Activated CD4-positive, alpha-beta T cell treated with anti-CD3 and anti-CD28 coated beads, Interleukin-2, amount 10 ng/mL, durations not matched to agents 7 days and 5 days (primary cell): ENCODE data around the gene AP4E1. TPM values are rescaled to one million over a fixed set of nuclear protein-coding genes. Genes with fewer than 3 reads are reported as not detected.
"Not testable (repeated sequence)": the region's sequence is repeated elsewhere in the genome, so short reads cannot be mapped to it uniquely, and the experiment has no call there.

Experiments used
- CTCF ChIA-PET: fragments of 350-600 bp; sonication (Branson Sonifier 250); formaldehyde crosslinking; loops from one replicate; lab custom pipeline; 2021; ENCODE audit warnings: antibody characterized with exemption; lab: Charles Lee
- POLR2A ChIA-PET: fragments of 350-600 bp; sonication (Branson Sonifier 250); formaldehyde crosslinking; loops from one replicate; lab custom pipeline; 2021; ENCODE audit warnings: antibody characterized with exemption; lab: Charles Lee
- DNase-seq: peaks from one replicate; pipeline ENCODE4 v3.0.0-alpha.2; 2020
- H3K27ac Mint-ChIP-seq: one replicate; pipeline ENCODE4 v1.8.0; 2021; ENCODE audit warnings: mild to moderate bottlenecking, moderate library complexity, mixed read lengths
- H3K27me3 Mint-ChIP-seq: one replicate; pipeline ENCODE4 v1.8.0; 2021; ENCODE audit warnings: mixed read lengths
- H3K36me3 Mint-ChIP-seq: one replicate; pipeline ENCODE4 v1.8.0; 2021; ENCODE audit warnings: low read depth, mixed read lengths
- H3K4me1 Mint-ChIP-seq: one replicate; pipeline ENCODE4 v1.8.0; 2021; ENCODE audit warnings: mixed read lengths
- H3K4me3 Mint-ChIP-seq: one replicate; pipeline ENCODE4 v1.8.0; 2021; ENCODE audit warnings: mild to moderate bottlenecking, moderate library complexity, mixed read lengths
- H3K9me3 Mint-ChIP-seq: one replicate; pipeline ENCODE4 v1.8.0; 2021; ENCODE audit warnings: mixed read lengths
- total RNA-seq, 2 experiments: library from RNA; stranded (reverse); gene quantifications; one replicate each; pipeline ENCODE4 v1.2.3, GENCODE V29; 2021

Gene AP4E1
- total RNA-seq, 2 experiments from 2014 or later = 12.7 to 14.1 TPM

DNA sequence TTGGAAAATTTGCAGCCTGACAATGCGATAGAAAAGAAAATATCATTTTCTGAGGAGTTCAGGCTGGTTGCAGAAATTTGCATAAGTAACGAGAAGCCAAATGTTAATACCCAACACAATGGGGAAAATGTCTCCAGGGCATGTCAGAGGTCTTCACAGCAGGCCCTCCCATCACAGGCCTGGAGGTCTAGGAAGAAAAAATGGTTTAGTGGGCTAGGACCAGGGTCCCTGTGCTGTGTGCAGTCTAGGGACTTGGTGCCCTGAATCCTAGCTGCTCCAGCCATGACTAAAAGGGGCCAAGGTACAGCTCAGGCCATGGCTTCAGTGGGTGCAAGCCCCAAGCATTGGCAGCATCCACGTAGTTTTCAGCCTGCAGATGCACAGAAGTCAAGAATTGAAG lies 14.5 kb upstream of the AP4E1 start:
- CTCF ChIA-PET = interaction anchor here (0.6 kb wide), 1 partner anchor 329 kb away, joined by 3 read pairs; no protein-coding TSS in a partner anchor

DNA sequence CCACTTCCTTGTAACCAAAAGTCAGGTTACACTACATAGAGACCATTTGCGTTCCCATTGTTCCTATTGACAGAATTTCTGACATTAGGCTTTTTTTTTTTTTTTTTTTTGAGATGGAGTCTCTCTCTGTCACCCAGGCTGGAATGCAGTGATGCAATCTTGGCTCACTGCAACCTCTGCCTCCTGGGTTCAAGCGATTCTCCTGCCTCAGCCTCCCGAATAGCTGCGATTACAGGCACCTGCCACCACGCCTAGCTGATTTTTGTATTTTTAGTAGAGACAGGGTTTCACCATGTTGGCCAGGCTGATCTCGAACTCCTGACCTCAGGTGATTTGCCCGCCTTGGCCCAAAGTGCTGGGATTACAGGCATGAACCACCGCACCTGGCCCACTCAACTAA lies 7.1 kb upstream of the AP4E1 start:
- H3K4me1 Mint-ChIP-seq, H3K27ac Mint-ChIP-seq, DNase-seq, CTCF ChIA-PET, POLR2A ChIA-PET, H3K9me3 Mint-ChIP-seq, H3K27me3 Mint-ChIP-seq, H3K4me3 Mint-ChIP-seq, H3K36me3 Mint-ChIP-seq: not testable (repeated sequence)

More for the DNA sequence above, 14.5 kb upstream of the AP4E1 start:
- Mint-ChIP-seq H3K4me1 (peaks cover 3% of the 10 kb centered on the region), H3K27ac (no peak overlapping the region), H3K36me3 (peaks cover 6% of the 10 kb centered on the region), H3K9me3 (peaks cover 20% of the 10 kb centered on the region), H3K27me3 (peaks cover 2% of the 10 kb centered on the region), H3K4me3 (no peak overlapping the region)
- DNase-seq = no peak
- POLR2A ChIA-PET = no interaction called here

DNA sequence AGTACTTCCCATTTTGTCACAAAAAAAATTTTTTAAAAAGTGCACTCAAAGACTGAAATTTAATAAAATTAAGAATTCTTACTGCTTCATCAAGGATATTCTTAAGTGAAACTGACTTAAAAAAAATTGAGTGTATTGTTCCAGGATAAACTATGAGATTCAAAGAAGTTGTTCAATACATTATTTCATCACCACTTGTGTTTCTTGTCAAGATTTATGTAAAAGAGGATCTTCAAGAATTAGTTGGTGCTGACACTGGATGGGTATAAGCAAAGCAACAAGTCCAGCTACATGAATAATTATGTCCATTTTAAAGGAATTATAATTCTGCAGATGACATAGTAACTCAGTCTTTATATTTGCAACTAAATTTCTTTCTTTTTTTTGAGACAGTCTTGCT lies 4.3 kb upstream of the AP4E1 start:
- Mint-ChIP-seq H3K9me3 (no peaks in the 10 kb centered on the region), H3K36me3 (no peaks in the 10 kb centered on the region), H3K4me1 (peaks cover 10% of the 10 kb centered on the region), H3K27me3 (no peaks in the 10 kb centered on the region), H3K4me3 (no peak overlapping the region), H3K27ac (no peak overlapping the region)
- ChIA-PET CTCF (no interaction called here), POLR2A (no interaction called here)
- no peak for DNase-seq

DNA sequence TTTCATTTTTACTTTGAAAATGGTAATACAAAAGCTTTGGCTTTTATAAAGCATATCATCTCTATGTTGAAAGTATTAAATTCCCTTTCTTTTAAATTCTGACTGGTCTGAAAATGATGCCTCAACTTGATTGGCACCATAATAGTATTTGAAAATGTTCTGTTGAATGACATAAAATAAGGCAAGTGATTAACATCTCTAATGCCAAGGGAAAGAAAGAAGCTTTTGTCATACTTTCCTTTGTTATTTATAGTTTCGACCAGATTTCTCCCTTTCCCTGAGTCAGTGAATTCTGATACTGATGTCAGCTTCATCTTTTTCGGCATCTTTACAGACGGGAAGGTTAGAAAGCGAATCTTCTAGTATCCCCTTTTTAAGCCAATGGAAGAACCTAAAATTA lies 3.4 kb upstream of the AP4E1 start:
- POLR2A ChIA-PET = no interaction called here
- no peaks in the 10 kb centered on the region for H3K27me3 Mint-ChIP-seq
- H3K36me3 Mint-ChIP-seq = no peaks in the 10 kb centered on the region
- CTCF ChIA-PET = interaction anchor here (0.6 to 1.4 kb wide), 3 partner anchors 19 to 323 kb away, joined by 3 to 4 read pairs (median 4); no protein-coding TSS in a partner anchor
- no peak overlapping the region for H3K4me3 Mint-ChIP-seq
- H3K4me1 Mint-ChIP-seq = peaks cover 15% of the 10 kb centered on the region
- DNase-seq = no peak
- H3K27ac Mint-ChIP-seq = no peak overlapping the region
- no peaks in the 10 kb centered on the region for H3K9me3 Mint-ChIP-seq

- ChIA-PET CTCF (interaction anchor here (0.6 to 1.2 kb wide), 3 partner anchors 31 to 556 kb away, joined by 3 read pairs; no protein-coding TSS in a partner anchor), POLR2A (no interaction called here)
- peak overlapping the region; percentile 84 for H3K4me3 Mint-ChIP-seq
- peak overlapping the region; percentile 89 for H3K27ac Mint-ChIP-seq
- H3K4me1 Mint-ChIP-seq = peaks cover 24% of the 10 kb centered on the region
- H3K9me3 Mint-ChIP-seq = no peaks in the 10 kb centered on the region
- H3K36me3 Mint-ChIP-seq = peaks cover under 1% of the 10 kb centered on the region
- peak; percentile 87 for DNase-seq
- H3K27me3 Mint-ChIP-seq = no peaks in the 10 kb centered on the region
Measured at GRCh38 chr15:50906954-50907600, 1.4 kb upstream of the AP4E1 start.

GRCh38 chr15:50907601-50908208 lies 778 bp upstream of the AP4E1 start:
- peaks cover 3% of the 10 kb centered on the region for H3K36me3 Mint-ChIP-seq
- no peaks in the 10 kb centered on the region for H3K9me3 Mint-ChIP-seq
- peak overlapping the region; percentile 84 for H3K4me3 Mint-ChIP-seq
- peaks cover 22% of the 10 kb centered on the region for H3K4me1 Mint-ChIP-seq
- ChIA-PET POLR2A (no interaction called here), CTCF (interaction anchor here (0.6 to 1.2 kb wide), 3 partner anchors 32 to 556 kb away, joined by 3 read pairs; no protein-coding TSS in a partner anchor)
- peak overlapping the region; percentile 89 for H3K27ac Mint-ChIP-seq
- H3K27me3 Mint-ChIP-seq = no peaks in the 10 kb centered on the region
- DNase-seq = peak; percentile 57

GRCh38 chr15:50909010-50909317 lies 481 bp downstream of the AP4E1 start:
- H3K36me3 Mint-ChIP-seq = peaks cover 9% of the 10 kb centered on the region
- no peak for DNase-seq
- CTCF ChIA-PET = interaction anchor here (0.6 to 1.0 kb wide), 6 partner anchors 10 to 484 kb away, joined by 3 to 7 read pairs (median 4); partner anchors contain the start of gene USP8
- H3K27ac Mint-ChIP-seq = peak overlapping the region; percentile 89
- H3K4me3 Mint-ChIP-seq = peak overlapping the region; percentile 84
- peaks cover 20% of the 10 kb centered on the region for H3K4me1 Mint-ChIP-seq
- no peaks in the 10 kb centered on the region for H3K27me3 Mint-ChIP-seq
- POLR2A ChIA-PET = no interaction called here
- H3K9me3 Mint-ChIP-seq = no peaks in the 10 kb centered on the region

DNA sequence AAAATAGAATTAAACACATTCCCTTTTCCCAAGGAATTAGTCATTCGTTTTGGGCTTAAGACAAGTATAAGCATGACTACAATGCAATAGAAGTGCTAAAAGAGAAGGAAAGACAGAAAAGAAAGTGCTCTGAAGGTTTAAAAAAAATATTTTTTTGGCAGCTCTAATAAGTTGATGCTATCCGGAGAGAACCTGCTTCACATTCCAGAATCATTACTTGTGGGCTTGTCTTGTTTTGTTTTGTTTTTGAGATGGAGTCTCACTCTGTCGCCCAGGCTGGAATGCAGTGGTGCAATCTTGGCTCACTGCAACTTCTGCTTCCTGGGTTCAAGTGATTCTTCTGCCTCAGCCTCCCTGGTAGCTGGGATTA lies 1.9 kb downstream of the AP4E1 start:
- CTCF ChIA-PET = interaction anchor here (1.2 kb wide), 1 partner anchor 14 kb away, joined by 3 read pairs; no protein-coding TSS in a partner anchor
- POLR2A ChIA-PET, H3K27me3 Mint-ChIP-seq, H3K9me3 Mint-ChIP-seq, DNase-seq: not testable (repeated sequence)
- peaks cover 20% of the 10 kb centered on the region for H3K4me1 Mint-ChIP-seq
- peak overlapping the region; percentile 41 for H3K27ac Mint-ChIP-seq
- H3K4me3 Mint-ChIP-seq = peak overlapping the region; percentile 84
- H3K36me3 Mint-ChIP-seq = peaks cover 13% of the 10 kb centered on the region

DNA sequence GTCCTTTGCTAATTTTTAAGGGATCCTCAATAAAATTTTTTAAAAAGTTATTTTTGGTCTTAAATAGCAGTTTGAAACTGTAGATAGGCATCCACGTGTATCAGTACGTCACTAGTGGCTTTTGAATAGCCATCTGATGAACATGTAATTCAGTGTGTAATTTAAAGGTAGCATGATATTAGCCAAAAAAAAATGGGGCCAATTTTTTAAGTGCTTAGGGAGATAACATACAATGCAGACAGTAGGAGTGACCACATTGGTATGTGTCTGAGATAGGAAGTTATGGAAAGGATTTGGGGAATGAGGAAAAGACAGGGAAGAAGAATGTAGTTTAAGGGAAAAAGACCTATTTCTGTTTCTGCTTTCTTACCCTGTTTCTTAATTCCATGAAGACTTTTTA lies 2.5 kb downstream of the AP4E1 start:
- Mint-ChIP-seq H3K9me3 (no peaks in the 10 kb centered on the region), H3K4me3 (no peak overlapping the region), H3K27me3 (no peaks in the 10 kb centered on the region), H3K36me3 (peaks cover 13% of the 10 kb centered on the region), H3K27ac (no peak overlapping the region), H3K4me1 (peaks cover 20% of the 10 kb centered on the region)
- CTCF ChIA-PET = no interaction called here
- POLR2A ChIA-PET = no interaction called here
- DNase-seq = no peak

GRCh38 chr15:50911621-50912020 lies 3.1 kb downstream of the AP4E1 start:
- no peak overlapping the region for H3K27ac Mint-ChIP-seq
- peaks cover 20% of the 10 kb centered on the region for H3K4me1 Mint-ChIP-seq
- no peaks in the 10 kb centered on the region for H3K27me3 Mint-ChIP-seq
- peaks cover 15% of the 10 kb centered on the region for H3K36me3 Mint-ChIP-seq
- DNase-seq = no peak
- no peak overlapping the region for H3K4me3 Mint-ChIP-seq
- no peaks in the 10 kb centered on the region for H3K9me3 Mint-ChIP-seq
- CTCF ChIA-PET = no interaction called here
- POLR2A ChIA-PET = no interaction called here

DNA sequence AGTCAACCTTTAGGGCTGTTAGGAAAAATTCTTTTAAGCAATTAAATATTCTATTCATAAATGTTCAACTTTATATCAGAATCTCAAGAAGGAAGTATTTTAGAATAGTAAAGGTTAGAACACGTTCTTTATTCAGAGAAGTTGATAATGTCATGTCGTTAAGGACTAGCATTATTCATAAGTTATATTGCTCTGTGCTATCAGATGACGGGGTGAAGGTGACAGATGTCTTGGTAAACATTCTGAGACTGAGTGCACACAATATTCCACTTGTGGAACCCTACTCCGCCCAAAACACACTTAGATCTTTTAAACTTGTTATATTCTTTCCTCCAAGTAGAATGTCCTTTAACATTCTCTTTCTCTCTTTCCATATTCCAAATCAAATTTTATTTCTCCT lies 7.9 kb downstream of the AP4E1 start:
- Mint-ChIP-seq H3K9me3 (no peaks in the 10 kb centered on the region), H3K27me3 (no peaks in the 10 kb centered on the region), H3K4me3 (no peak overlapping the region), H3K27ac (no peak overlapping the region), H3K36me3 (peaks cover 33% of the 10 kb centered on the region), H3K4me1 (no peaks in the 10 kb centered on the region)
- no peak for DNase-seq
- ChIA-PET POLR2A (no interaction called here), CTCF (no interaction called here)

DNA sequence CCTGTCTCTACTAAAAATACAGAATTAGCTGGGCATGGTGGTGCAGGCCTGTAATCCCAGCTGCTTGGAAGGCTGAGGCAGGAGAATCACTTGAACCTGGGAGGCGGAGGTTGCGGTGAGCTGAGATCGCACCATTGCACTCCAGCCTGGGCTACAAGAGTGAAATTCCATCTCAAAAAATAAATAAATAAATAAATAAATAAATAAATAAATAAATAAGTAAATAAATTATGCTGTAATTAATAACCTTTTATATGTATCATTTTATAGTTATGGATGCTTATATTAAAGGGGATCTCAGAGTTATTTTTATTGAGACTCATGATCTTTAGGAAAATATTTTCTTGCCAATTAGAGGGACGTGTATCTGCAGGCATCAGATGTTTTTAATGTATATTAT lies 10.9 kb downstream of the AP4E1 start:
- peaks cover 28% of the 10 kb centered on the region for H3K36me3 Mint-ChIP-seq
- H3K9me3 Mint-ChIP-seq, POLR2A ChIA-PET, H3K4me3 Mint-ChIP-seq, H3K27me3 Mint-ChIP-seq, DNase-seq, H3K27ac Mint-ChIP-seq, H3K4me1 Mint-ChIP-seq, CTCF ChIA-PET: not testable (repeated sequence)

GRCh38 chr15:50925281-50925680 lies 16.8 kb downstream of the AP4E1 start:
- no peak for DNase-seq
- Mint-ChIP-seq H3K9me3 (no peaks in the 10 kb centered on the region), H3K4me1 (no peaks in the 10 kb centered on the region), H3K27ac (no peak overlapping the region), H3K27me3 (no peaks in the 10 kb centered on the region), H3K4me3 (no peak overlapping the region), H3K36me3 (peaks cover 31% of the 10 kb centered on the region)
- ChIA-PET CTCF (interaction anchor here (0.5 to 1.1 kb wide), 4 partner anchors 8 to 730 kb away, joined by 3 to 7 read pairs (median 4); partner anchors contain the start of gene USP8), POLR2A (no interaction called here)
